HG03280 (cell line): ENCODE results near the gene OR6K2.

Experiments
- ATAC-seq: cut with Tn5 transposase; IDR thresholded peaks from one replicate; pipeline ENCODE4 v1.9.1; 2021; ENCODE audit warnings: mild to moderate bottlenecking, moderate library complexity; ENCODE audit not compliant: unreplicated experiment

OR6K2 gene

GRCh38 chr1:158686111-158687009, 14.1 kb downstream of the OR6K2 start, which contains the start of gene SPTA1:
Gene SPTA1, minus strand, starts transcription at chr1:158686715. Its CDS starts 198 bp downstream, at chr1:158686517.
- ATAC-seq, result no peak

- no peak for ATAC-seq
Measured at GRCh38 chr1:158685085-158685484, 15.4 kb downstream of the OR6K2 start.

GRCh38 chr1:158681606-158682005, 18.8 kb downstream of the OR6K2 start:
- no peak for ATAC-seq

GRCh38 chr1:158679289-158679688, 21.2 kb downstream of the OR6K2 start:
- ATAC-seq, result no peak

- ATAC-seq, result no peak
Measured at GRCh38 chr1:158675563-158676323, 24.7 kb downstream of the OR6K2 start.

GRCh38 chr1:158674302-158674701, 26.1 kb downstream of the OR6K2 start:
- ATAC-seq, result no peak

- ATAC-seq, result no peak
Measured at GRCh38 chr1:158666037-158666436, 34.4 kb downstream of the OR6K2 start.

GRCh38 chr1:158654571-158654970, 45.9 kb downstream of the OR6K2 start:
- ATAC-seq, result no peak

- ATAC-seq, result no peak
Measured at GRCh38 chr1:158654086-158654485, 46.4 kb downstream of the OR6K2 start.

GRCh38 chr1:158652721-158653334, 47.6 kb downstream of the OR6K2 start:
- ATAC-seq, result no peak
